SK-N-SH treated with all-trans-retinoic acid at 6 μM for 48 hours (cell line): ENCODE data around the gene PSMG4.

Experiments
- ATAC-seq: fragments of 200-7000 bp; cut with Tn5 transposase; 3 replicates; pipeline ENCODE4 v1.9.1; 2020; ENCODE audit warnings: mild to moderate bottlenecking, moderate library complexity
- ARNTL ChIP-seq: fragments of 450-650 bp; formaldehyde crosslinking; IDR thresholded peaks from 2 replicates; pipeline ENCODE4 v1.5.0; 2020; ENCODE audit warnings: low read depth, mild to moderate bottlenecking, moderate library complexity, borderline replicate concordance
- BACH2 ChIP-seq: fragments of 250-450 bp; sonication (Bioruptor Pico); IDR thresholded peaks from 2 replicates; pipeline ENCODE4 v1.9.0; 2021; ENCODE audit warnings: mild to moderate bottlenecking, borderline replicate concordance
- CSDC2 ChIP-seq: fragments of 250-450 bp; sonication (Bioruptor Pico); IDR thresholded peaks from 2 replicates; pipeline ENCODE4 v1.5.0; 2020; ENCODE audit warnings: mild to moderate bottlenecking, moderate library complexity
- ESRRG ChIP-seq: fragments of 250-450 bp; sonication (Bioruptor Pico); IDR thresholded peaks from 2 replicates; pipeline ENCODE4 v1.6.1; 2021; ENCODE audit warnings: mild to moderate bottlenecking
- GLIS3 ChIP-seq: fragments of 250-450 bp; sonication (Bioruptor Pico); IDR thresholded peaks from 2 replicates; pipeline ENCODE4 v1.5.0; 2020; ENCODE audit warnings: mild to moderate bottlenecking, moderate library complexity
- PPARA ChIP-seq: fragments of 250-450 bp; sonication (Bioruptor Pico); IDR thresholded peaks from 2 replicates; pipeline ENCODE4 v1.5.0; 2020; ENCODE audit warnings: mild to moderate bottlenecking, borderline replicate concordance
- RARB ChIP-seq: fragments of 250-450 bp; sonication (Bioruptor Pico); IDR thresholded peaks from 2 replicates; pipeline ENCODE4 v1.8.0; 2021; ENCODE audit warnings: mild to moderate bottlenecking, moderate library complexity
- TCF4 ChIP-seq: fragments of 250-450 bp; sonication (Bioruptor Pico); IDR thresholded peaks from 2 replicates; pipeline ENCODE4 v1.8.0; 2021; ENCODE audit warnings: mild to moderate bottlenecking, moderate library complexity, borderline replicate concordance
- TOX ChIP-seq: fragments of 250-450 bp; sonication (Bioruptor Pico); IDR thresholded peaks from 2 replicates; pipeline ENCODE4 v1.8.0; 2021; ENCODE audit warnings: mild to moderate bottlenecking, moderate library complexity, borderline replicate concordance
- ZFP30 ChIP-seq: fragments of 450-650 bp; formaldehyde crosslinking; IDR thresholded peaks from 2 replicates; pipeline ENCODE4 v1.5.0; 2022; ENCODE audit warnings: mild to moderate bottlenecking, moderate library complexity
- ZNF565 ChIP-seq: fragments of 450-650 bp; formaldehyde crosslinking; conservative IDR thresholded peaks from 2 replicates; pipeline ENCODE4 v1.5.0; 2020; ENCODE audit warnings: low read depth, mild to moderate bottlenecking, moderate library complexity
- ZNF70 ChIP-seq: fragments of 450-650 bp; formaldehyde crosslinking; IDR thresholded peaks from 2 replicates; pipeline ENCODE4 v1.5.0; 2020; ENCODE audit warnings: mild to moderate bottlenecking, moderate library complexity
- ZNF8 ChIP-seq: fragments of 450-650 bp; formaldehyde crosslinking; IDR thresholded peaks from 2 replicates; pipeline ENCODE4 v1.5.0; 2020; ENCODE audit warnings: mild to moderate bottlenecking, moderate library complexity
- TF ChIP-seq, protein P1 (sequence below): fragments of 250-450 bp; sonication (Bioruptor Pico); IDR thresholded peaks from 2 replicates; pipeline ENCODE4 v1.8.0; 2021; ENCODE audit warnings: low read depth, mild to moderate bottlenecking, moderate library complexity, borderline replicate concordance
- TF ChIP-seq, protein P2 (sequence below): fragments of 250-450 bp; sonication (Bioruptor Pico); IDR thresholded peaks from 2 replicates; pipeline ENCODE4 v1.5.0; 2020; ENCODE audit warnings: mild to moderate bottlenecking, moderate library complexity
- TF ChIP-seq, protein P3 (sequence below): fragments of 250-450 bp; sonication (Bioruptor Pico); IDR thresholded peaks from 2 replicates; pipeline ENCODE4 v1.5.1; 2020; ENCODE audit warnings: low read depth, mild to moderate bottlenecking, moderate library complexity
- TF ChIP-seq, protein P4 (sequence below): fragments of 250-450 bp; sonication (Bioruptor Pico); IDR thresholded peaks from 2 replicates; pipeline ENCODE4 v1.8.0; 2020; ENCODE audit warnings: mild to moderate bottlenecking, moderate library complexity, borderline replicate concordance
- TF ChIP-seq, protein P5 (sequence below): fragments of 250-450 bp; sonication (Bioruptor Pico); IDR thresholded peaks from 2 replicates; pipeline ENCODE4 v1.5.1; 2021; ENCODE audit warnings: mild to moderate bottlenecking, moderate library complexity

The PSMG4 gene

DNA sequence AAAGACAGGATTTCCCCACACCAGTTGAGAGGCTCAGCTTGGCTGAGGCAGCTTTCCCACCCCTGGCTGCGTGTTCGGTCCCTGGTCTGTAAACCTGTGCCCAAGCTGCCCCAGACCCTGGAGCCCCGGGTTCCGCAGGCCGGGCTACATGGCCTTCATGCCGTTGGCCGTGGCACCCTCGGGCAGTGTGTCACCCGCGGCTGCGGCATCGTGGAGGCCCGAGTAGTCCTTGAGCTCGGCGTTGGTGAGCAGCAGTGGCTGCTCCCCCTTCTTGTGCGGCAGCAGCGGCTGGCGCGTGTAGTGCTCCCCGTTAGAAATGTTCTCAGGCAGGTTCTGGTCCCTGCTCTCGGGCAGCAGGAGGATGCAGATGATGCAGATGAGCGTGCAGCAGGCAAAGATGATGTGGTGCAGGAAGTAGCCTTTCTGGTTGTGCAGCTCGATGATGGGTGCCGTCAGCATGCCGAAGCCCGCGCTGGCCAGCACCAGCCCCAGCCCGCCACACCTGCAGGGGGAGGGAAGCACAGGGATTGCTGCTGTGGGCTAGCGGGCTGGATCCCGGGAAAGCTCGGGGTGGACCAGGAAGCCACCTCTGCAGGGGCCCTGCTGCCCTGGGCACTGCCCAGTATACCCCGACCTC, 14.3 kb downstream of the PSMG4 start:
- no peak for ATAC-seq
- TF ChIP-seq ARNTL: no peak
- TF ChIP-seq PPARA (CRISPR knock-in tag): no peak

DNA sequence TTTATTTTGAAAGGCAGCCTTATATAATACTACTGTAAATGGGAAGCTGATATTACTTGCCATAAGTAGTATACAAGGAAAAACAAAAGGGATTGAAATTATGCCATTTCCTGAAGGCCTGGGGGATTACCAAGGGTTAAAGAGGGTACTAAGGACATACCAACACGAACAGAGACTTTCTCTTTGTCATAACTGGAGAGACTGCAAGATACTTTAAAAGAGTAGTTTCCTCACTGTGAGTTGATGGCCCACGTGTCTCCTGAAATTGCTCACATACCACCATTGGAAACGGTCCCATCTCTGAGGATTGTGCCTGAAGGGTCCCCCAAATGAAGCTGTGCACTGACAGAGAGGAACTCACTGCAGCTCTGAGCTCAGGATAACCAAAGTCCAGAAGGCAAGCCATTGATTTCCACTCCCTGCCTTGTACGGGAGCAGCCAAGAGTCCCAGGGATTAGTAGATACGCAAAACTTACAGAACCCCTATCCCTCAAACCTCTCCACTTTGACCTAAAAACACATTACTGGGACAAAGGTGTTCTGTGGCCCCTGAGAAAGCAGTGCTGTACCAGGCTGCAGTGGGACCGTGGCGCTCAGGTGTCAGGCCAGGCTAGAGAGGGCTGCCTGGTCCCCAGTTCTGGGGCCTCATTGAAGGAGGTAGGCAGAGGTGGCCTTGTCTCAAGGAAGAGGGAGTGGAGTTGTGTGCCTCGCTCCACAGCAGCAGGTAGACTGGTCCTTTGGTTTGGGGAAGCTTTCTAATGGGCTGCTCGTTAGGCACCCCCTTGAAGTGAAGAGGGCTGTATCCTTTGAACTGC, 15.2 kb downstream of the PSMG4 start:
- ATAC-seq: no peak
- TF ChIP-seq ZNF70 (CRISPR knock-in tag) (no peak), TCF4 (CRISPR knock-in tag) (no peak), ZFP30 (CRISPR knock-in tag) (no peak), GLIS3 (no peak), ESRRG (CRISPR knock-in tag) (no peak)
- TF ChIP-seq, protein P1, sequence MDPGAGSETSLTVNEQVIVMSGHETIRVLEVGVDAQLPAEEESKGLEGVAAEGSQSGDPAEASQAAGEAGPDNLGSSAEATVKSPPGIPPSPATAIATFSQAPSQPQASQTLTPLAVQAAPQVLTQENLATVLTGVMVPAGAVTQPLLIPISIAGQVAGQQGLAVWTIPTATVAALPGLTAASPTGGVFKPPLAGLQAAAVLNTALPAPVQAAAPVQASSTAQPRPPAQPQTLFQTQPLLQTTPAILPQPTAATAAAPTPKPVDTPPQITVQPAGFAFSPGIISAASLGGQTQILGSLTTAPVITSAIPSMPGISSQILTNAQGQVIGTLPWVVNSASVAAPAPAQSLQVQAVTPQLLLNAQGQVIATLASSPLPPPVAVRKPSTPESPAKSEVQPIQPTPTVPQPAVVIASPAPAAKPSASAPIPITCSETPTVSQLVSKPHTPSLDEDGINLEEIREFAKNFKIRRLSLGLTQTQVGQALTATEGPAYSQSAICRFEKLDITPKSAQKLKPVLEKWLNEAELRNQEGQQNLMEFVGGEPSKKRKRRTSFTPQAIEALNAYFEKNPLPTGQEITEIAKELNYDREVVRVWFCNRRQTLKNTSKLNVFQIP (CRISPR knock-in tag): no peak
- TF ChIP-seq, protein P2, sequence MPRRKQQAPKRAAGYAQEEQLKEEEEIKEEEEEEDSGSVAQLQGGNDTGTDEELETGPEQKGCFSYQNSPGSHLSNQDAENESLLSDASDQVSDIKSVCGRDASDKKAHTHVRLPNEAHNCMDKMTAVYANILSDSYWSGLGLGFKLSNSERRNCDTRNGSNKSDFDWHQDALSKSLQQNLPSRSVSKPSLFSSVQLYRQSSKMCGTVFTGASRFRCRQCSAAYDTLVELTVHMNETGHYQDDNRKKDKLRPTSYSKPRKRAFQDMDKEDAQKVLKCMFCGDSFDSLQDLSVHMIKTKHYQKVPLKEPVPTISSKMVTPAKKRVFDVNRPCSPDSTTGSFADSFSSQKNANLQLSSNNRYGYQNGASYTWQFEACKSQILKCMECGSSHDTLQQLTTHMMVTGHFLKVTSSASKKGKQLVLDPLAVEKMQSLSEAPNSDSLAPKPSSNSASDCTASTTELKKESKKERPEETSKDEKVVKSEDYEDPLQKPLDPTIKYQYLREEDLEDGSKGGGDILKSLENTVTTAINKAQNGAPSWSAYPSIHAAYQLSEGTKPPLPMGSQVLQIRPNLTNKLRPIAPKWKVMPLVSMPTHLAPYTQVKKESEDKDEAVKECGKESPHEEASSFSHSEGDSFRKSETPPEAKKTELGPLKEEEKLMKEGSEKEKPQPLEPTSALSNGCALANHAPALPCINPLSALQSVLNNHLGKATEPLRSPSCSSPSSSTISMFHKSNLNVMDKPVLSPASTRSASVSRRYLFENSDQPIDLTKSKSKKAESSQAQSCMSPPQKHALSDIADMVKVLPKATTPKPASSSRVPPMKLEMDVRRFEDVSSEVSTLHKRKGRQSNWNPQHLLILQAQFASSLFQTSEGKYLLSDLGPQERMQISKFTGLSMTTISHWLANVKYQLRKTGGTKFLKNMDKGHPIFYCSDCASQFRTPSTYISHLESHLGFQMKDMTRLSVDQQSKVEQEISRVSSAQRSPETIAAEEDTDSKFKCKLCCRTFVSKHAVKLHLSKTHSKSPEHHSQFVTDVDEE (CRISPR knock-in tag): no peak

DNA sequence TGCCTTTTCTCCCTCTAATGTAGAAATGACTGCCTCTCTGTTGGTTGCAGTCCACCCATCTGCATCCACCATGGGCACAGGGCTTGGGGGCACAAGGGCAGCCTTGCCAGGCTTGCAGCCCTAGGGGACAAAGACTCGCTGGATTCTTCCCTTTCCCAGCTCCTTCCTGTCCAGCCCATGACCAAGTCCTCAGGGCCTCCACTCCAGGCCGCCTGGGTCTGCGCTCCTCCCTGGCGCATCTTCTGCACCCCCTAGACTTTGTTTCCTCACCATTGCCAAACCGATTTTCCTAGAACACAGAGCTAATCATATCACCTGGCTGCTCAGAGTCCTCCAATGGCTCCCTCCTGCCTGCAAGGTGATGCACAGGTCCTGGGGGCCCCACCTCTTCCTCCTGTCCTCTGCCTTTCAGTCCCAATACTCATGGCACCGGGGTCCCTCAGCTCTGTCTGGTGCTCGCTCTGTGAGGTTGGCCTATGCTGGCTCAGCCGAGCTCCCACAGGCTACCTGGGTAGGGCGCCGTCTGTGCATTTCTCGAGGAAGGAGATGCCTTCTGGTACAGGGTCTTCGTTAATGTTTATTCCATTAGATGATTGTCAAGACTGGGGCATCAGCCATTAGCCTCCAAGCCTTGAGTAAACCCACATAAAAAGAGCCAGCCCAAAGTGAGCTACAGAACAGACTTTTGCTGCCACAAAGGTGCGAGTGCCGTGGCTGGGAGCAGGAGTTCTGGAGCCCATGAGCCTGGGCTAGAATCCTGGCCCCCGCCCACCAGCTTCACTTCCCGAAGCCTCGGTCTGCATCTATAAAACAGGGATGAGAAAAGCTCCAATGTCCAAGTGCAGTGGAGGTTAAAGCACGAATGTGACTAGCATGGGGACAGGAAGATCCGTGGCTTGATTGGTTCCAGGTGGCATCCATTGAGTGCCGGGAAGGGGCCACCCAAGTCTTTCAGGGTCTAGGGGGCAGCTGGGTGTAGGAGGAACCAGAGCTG, 17.7 kb downstream of the PSMG4 start:
- TF ChIP-seq BACH2: no peak
- TF ChIP-seq ZNF565: no peak
- TF ChIP-seq, protein P2 (CRISPR knock-in tag): no peak
- TF ChIP-seq ZNF8 (CRISPR knock-in tag): no peak
- TF ChIP-seq, protein P3, sequence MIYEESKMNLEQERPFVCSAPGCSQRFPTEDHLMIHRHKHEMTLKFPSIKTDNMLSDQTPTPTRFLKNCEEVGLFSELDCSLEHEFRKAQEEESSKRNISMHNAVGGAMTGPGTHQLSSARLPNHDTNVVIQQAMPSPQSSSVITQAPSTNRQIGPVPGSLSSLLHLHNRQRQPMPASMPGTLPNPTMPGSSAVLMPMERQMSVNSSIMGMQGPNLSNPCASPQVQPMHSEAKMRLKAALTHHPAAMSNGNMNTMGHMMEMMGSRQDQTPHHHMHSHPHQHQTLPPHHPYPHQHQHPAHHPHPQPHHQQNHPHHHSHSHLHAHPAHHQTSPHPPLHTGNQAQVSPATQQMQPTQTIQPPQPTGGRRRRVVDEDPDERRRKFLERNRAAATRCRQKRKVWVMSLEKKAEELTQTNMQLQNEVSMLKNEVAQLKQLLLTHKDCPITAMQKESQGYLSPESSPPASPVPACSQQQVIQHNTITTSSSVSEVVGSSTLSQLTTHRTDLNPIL (CRISPR knock-in tag): no peak
- no peak for TF ChIP-seq CSDC2
- TF ChIP-seq TOX (CRISPR knock-in tag): no peak
- TF ChIP-seq, protein P4, sequence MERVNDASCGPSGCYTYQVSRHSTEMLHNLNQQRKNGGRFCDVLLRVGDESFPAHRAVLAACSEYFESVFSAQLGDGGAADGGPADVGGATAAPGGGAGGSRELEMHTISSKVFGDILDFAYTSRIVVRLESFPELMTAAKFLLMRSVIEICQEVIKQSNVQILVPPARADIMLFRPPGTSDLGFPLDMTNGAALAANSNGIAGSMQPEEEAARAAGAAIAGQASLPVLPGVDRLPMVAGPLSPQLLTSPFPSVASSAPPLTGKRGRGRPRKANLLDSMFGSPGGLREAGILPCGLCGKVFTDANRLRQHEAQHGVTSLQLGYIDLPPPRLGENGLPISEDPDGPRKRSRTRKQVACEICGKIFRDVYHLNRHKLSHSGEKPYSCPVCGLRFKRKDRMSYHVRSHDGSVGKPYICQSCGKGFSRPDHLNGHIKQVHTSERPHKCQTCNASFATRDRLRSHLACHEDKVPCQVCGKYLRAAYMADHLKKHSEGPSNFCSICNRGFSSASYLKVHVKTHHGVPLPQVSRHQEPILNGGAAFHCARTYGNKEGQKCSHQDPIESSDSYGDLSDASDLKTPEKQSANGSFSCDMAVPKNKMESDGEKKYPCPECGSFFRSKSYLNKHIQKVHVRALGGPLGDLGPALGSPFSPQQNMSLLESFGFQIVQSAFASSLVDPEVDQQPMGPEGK (CRISPR knock-in tag): no peak
- no peak for TF ChIP-seq PPARA (CRISPR knock-in tag)
- TF ChIP-seq, protein P1 (CRISPR knock-in tag): no peak
- no peak for TF ChIP-seq GLIS3
- TF ChIP-seq TCF4 (CRISPR knock-in tag): no peak
- no peak for TF ChIP-seq RARB (CRISPR knock-in tag)
- TF ChIP-seq, protein P5, sequence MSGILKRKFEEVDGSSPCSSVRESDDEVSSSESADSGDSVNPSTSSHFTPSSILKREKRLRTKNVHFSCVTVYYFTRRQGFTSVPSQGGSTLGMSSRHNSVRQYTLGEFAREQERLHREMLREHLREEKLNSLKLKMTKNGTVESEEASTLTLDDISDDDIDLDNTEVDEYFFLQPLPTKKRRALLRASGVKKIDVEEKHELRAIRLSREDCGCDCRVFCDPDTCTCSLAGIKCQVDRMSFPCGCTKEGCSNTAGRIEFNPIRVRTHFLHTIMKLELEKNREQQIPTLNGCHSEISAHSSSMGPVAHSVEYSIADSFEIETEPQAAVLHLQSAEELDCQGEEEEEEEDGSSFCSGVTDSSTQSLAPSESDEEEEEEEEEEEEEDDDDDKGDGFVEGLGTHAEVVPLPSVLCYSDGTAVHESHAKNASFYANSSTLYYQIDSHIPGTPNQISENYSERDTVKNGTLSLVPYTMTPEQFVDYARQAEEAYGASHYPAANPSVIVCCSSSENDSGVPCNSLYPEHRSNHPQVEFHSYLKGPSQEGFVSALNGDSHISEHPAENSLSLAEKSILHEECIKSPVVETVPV (CRISPR knock-in tag): no peak
- TF ChIP-seq ARNTL: no peak
- ATAC-seq: no peak
